NOMO-1 treated with dmso at 0.1 percent for 144 hours (cell line): ENCODE results near the gene GNPTAB.

Source experiments
- DNase-seq: peaks from one replicate; lab custom pipeline; 2025; ENCODE audit not compliant: unreplicated experiment; lab: John Stamatoyannopoulos, UW

Gene GNPTAB

DNA sequence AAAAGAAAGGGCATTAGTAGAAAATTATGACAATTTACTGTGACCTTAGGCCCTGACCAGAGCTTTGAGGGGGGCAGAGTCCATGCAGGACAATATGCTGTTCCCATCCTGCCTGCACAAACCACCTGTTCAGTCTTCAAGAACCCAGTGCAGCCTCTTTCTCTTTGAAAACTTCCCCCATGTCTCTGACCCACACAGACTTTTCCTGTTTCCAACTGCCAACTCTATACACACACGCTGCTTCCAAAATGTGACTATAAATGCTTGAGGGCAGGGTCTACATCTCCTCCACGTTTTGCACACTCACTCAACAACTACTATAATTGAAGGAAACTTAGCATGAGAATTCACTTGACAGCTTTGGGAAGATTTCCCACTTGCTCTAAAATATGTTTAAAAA lies 54.9 kb downstream of the GNPTAB start:
- DNase-seq, result no peak

DNA sequence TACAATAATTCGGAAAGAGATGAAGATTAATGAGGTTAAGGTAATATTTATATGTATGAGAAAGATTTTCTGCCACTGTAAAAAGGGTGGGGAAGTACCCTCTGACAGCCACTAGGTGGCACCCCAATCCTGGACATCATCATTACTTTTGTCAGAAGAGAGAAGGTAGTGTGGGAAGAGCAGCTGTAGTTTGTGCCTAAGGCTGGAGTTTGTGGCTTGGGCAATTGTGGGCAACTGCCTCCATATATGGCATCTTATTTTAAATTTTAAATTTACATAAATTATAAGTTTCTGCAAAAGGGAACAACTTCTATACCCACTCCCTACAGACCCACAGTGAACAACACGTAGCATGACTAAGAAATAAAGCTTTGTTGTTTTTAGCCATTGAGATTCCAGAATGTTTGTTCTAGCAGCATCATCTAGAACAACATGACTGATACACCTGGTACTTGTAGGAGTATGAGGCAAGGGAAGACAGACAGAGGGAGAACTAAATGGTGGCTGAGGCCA lies 57.1 kb downstream of the GNPTAB start:
- peak; percentile 80 for DNase-seq

DNA sequence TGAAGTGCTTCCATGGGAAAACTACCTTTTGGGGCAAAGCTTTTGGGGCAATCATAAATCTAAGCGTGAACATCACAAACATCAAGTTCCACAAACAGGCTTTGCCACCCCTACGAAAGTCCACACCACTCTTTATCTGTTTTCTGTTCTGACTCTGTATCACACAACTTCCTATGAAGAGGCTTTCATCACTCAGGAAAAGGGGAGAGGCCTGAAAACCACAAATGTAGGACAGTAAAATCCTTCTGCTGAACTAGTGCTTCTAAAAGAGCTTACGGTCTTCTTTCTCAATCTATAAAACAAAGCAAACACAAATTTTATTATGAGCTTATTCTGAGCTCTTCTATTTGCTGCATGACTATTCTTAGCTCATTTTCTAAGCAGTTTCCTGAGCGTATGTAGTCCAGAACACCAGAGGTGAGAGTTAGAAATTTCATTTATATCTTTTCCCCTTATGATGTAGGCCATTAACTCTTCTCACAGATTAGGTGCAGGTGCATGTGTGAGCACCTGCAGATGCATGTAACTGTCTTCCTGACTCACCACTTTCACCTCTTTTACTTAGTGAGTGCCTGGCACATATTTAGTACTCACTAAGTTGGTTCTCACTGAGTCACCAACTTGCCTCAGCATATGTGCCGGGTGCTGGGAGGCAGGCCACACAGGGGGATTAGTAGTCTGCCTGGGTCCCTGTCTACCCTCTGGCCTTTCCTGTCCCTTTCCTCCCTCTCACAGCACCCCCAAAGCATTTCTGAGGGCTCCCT lies 58.6 kb downstream of the GNPTAB start:
- peak; percentile 74 for DNase-seq

DNA sequence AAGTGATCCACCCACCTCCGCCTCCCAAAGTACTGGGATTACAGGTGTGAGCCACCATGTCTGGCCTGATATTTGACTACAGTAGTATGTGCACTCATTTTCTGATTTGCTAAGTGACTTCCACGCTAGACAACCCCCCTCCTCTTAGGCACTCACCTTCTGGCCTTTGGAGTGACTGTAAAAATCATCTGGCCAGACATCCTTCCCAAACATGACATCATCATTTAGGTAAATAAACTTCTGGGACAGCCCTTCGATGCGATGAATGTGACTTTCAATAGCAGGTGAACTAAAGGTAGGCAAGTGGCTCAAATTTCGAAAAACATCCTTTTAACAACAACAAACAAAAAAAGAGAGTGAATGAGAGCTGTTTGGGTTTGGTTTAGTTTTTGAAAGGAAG lies 60.9 kb downstream of the GNPTAB start:
- no peak for DNase-seq

DNA sequence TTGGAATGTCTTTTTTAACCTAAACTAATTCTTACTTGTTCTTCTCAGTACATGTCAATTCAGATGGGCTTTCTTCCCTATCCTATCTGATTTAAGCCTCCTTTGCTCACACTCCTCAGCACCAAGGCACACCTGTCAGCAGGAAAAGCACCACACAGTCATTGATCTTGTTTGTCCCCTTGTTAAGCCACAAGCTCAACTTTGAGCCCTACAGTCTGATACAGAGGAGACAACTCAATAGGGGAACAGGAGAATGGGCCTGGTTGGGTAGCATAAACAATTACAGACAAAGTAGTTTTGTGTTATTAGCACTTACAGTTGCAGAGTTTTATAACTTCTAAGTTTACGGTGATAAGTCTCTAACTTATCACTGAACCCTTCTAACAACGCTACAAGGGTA lies 62.0 kb downstream of the GNPTAB start:
- DNase-seq, result no peak

DNA sequence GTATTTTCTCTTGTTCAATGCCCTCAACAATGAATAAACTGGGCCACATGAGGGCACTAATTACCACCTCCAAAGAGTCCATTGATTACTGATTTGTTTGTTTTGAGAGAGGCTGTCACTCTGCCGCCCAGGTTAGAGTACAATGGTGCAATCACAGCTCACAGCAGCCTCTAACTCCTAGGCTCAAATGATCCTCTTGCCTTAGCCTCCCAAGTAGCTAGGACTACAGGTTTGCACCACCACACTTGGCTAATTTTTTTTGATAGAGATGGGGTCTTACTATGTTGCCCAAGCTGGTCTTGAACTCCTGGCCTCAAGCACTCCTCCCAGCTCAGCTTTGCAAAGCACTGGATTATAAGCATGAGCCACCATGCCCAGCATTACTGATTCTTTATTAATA lies 63.2 kb downstream of the GNPTAB start:
- no peak for DNase-seq

DNA sequence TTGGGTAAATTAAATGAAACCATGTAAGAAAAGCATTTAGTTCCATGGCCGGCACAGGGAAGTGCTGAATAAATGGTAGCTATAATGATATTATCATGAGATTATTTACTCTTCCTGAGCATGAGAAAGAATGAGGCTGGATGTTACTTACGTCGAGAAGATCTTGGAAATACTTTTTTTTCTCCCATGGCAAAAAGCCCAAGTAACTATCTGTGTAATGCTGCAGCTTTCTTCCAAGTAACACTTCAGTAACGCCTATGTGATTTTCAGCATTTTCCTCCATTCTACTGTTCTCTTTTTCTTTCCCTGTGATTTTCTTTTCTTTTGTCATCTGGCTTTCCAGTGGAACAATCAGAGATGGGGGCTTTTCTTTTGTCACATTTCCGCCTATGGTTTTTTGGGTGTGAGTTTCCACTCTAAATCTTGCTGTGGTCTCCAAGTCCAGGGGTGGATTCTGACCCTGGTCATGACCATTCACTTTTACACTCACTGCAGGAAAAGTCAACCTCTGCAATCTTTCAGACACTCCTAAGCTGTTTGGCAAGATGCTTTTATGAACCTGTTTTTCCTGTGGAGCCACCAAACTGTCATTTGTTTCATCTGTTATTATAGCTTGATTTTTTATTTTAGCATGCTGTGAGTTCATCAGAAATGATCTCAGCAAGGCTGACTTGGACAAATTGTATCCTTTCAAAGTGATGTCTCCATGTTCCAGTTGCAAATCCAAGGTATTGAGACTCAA lies 66.5 kb downstream of the GNPTAB start:
- no peak for DNase-seq

DNA sequence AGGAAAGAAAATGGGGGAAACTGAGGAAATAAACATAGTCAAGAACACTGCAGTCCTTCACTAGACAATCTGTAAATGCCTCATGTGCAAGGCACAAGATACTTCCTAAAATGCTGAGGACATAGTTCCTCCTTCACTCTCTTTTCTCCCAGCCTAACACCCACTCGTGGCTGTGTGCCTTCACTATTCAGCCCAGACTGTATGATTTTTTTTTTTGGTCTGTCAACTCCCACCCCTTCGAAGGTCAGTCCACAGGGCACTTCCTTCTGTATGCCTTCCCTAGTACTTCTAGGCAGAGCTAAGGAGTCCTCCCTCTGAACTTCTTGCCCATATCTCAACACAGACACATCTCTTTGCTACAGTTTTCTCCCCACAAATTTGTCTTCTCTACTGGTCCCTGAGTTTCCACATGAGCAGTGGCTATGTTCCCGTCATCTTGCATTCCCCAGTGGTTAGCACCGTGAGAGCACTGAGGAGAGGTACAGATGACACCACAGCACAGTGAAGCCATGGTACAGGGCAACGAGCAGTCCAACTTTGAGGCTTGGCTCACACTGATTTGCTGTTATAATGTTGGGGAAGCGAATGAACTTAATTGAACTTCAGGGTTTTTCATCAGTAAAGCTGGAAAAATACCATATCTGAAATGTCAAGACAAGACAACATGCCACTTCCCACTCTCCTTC lies 67.4 kb downstream of the GNPTAB start:
- DNase-seq, result no peak

DNA sequence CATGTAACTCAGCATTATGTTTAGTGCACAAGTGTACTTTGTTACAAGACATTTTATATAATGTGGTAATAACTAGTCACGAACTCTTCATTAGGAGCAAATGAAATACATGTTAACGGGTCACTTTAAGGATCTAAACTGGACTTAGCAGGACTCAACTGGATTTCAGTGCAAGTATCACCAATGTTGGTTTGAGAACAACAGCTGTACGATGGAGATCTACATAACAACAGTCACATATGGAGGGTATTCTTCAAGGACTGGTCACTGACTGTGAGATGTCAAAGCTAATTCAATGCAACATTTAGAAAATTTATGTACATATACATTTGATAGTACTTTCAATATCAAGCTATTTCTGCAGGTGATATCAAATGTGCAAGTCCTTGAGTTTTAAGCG lies 69.0 kb downstream of the GNPTAB start:
- no peak for DNase-seq

DNA sequence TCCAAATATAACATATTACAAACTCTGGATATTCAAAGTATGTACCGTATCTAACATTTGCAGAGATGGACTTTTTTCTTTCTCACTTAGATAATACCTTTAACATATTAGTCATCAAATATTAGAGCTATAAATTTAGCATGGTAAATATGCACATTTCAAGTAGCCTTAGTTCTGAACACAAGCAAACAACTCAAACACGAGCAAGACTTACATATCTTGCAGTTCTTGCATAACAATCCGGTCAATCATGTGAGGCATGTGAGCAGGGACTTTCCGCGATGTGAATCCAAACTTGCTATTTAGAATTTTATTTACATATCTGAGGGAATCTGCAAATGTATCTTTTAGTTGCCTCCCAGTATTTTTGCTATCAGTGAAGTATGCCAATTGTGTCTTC lies 69.4 kb downstream of the GNPTAB start:
- DNase-seq, result no peak

DNA sequence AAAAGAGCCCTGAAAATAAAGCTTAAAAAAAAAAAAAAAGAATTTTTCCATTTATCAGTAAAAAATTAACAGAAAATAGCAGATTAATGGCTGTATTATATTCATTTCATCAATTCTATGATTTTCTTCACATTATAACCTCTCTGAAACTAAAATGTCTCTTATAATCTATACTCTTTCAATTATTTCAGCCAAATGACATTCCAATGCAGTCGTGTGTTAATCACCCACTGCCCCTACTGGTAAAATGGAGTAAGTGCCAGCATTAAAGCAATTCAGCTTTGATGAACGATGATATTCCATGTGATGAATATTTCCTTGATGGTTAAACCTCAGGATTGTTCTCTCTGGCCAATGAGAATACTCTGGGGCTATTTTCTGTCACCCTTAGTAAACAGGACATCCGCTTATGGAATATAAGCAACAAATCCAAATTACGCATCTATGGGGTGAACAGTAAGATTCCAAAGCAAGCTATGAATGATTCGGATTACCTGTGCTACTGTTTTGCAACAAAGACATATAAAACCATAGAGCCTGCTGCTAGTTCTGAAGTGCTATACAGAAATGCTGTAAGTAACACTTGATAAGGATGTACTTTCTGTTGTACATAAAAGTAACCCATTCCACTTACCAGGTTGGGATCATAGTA lies 71.2 kb downstream of the GNPTAB start:
- DNase-seq, result no peak

DNA sequence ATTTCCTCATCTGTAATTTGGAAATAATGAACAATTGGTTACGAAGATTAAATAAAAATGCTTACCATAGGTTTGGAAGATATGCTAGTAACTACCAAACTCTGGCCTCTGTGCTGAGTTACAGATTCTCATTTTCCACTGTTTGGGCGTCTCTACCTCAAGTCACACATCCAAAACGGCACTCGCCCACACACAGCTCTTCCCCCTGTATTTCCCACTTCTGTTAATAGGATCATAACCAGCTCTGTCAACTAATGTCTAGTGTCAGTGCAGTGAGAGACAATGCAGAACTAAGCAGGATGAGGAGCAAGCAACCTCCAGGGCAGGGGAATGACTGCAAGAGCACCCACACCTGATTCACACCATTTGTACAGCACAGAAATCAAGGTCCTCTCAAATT lies 80.6 kb downstream of the GNPTAB start:
- DNase-seq, result no peak

DNA sequence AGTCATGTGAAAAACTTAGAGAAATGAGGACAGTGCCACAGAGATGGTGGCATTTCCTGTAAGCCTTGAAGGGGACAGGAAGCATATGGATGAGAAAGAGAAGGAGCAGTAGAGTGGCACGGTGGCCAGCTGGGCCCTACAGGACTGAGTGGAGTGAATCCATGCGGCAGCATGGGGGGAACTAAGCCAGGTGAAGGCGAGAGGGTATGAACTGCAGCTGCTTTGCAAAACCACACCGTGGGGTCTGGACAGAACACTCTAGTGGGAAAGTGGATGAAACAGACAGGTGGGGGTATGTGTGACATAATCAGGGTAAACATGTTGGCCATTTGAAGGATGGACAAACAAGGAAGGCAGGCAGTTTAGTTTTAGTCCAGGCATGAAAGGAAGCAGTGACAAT lies 81.1 kb downstream of the GNPTAB start:
- no peak for DNase-seq

DNA sequence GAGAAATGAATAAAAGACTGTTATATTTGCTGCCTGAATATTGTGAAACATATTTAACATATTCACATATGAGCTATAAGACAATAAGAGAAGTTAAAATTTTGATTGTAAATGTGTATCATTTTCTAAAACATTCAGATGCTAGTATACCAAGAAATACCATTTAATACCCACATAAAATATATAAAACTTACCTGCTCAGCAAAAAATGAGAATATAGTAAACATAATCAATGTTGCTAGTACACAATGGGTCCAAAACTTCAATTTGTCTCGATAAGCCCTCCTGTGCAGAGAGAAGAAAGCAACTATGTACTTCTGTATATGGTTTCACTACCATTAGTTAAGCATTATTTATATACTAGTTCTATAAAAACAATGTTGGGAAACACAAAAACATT lies 81.9 kb downstream of the GNPTAB start:
- no peak for DNase-seq

DNA sequence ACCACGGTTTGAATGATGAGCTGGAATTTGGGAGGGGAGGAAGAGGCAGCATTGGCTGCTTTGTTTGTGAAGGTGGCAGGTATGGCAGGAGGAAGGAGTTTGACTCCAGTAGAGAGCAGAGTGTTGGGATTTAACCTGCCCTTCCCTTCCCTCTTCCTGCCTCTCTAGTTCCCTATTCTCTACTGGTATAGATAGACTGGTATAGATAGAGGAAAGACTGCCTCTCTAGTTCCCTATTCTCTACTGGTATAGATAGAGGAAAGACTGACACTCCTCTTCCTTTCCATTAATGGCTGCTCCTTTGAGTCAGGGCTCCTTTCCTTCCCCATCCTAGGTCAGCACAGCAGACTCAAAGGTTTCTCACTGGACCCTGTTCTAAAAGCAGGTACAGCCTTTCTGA lies 83.1 kb downstream of the GNPTAB start:
- no peak for DNase-seq

DNA sequence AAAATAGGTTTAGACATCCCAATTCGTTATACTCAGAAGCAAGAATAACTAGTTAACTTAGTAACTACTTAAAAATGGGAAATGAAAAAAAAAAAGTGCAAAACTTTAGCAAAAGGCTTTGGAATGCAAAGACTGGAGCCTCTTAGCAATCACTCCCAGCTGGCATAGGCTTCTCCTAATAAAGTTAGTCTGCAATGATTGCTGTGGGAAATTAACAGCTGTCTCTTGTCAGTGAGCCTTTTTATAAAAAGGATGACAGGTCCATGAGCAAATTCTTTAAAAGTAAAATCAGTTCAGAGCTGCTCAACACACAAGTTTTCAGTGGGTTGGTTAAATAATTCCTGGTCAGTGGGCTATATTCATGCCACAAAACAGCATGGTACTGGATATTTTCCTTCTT lies 84.1 kb downstream of the GNPTAB start:
- no peak for DNase-seq

DNA sequence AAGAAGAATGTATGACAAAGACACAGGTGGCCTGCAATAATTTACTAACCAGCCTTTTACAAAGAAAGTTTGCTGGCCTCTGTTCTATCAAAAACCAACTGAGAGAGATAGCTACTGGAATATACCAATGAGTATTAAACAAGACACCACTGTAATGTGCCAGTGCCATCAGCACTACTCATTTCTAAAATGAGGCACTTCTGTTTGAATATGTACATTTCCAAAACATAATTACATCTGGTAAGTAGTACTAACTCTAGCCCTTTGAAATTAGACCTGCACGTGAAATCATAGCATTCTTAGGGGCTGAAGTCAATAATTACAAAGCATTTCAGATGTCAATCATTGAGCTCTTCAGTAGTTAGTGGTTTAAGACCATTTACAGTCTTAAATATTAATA lies 84.6 kb downstream of the GNPTAB start:
- no peak for DNase-seq

DNA sequence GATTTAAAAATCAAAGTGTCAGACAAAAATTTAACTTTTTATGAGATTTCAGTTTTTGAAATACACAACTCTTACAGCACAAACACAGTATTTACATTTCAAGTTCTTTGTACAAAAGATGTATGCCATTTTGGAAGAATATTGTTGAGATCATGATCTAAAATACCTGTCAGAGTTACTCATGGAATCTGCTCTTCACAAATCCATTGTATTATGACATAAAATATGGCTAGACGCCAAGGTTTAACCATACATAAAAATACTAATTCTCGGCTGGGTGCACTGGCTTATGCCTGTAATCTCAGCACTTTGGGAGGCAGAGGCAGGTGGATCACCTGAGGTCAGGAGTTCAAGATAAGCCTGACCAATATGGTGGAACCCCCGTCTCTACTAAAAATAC lies 85.3 kb downstream of the GNPTAB start:
- no peak for DNase-seq

DNA sequence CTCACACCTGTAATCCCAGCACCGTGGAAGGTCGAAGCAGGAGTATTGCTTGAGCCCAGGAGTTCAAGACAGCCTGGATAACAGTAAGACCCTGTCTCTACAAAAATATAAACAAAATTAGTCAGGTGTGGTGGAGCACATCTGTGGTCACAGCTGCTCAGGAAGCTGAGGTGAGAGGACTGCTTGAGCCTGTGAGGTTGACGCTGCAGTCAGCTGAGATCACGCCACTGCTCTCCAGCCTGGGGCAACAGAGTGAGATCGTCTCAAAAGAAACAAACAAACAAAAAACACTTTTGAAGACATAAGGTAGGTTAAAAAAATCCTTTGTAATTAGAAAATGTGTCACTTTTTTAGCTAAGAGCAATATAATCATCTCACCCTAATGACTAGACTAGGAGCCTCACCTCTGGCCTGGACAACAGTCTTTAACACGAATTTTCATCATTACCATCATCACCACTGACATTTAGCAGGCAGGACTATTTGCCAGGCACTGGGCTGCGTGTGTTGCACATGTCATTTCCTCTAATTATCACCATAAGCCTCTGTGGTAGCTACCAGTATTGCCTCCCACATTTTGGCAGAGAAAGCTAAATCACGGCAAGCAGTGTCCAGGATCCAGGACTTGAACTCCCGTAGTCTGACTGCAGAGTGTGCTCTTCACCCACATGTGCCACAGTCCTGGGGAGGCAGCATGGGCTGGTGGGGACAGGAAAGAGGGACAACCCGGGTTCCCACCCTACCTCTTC lies 86.9 kb downstream of the GNPTAB start:
- no peak for DNase-seq

DNA sequence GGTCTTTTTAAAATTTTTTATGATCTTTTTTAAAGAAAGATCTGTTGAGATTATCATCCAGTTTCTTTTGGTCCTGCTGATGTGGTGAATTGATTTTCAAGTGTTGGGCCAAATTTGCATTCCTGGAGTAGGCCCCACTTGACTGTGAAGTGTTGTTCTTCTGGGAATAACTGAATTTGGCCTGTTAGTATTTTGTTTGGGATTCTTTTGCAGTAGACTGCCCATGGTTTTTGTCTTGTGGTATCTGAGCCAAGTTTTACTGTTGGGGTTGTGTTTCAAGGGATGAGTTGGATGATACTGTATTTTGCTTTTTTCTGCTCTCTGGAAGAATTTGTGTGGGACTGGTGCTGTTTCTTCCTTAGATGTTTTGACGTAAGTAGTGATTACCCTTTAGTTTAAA lies 87.5 kb downstream of the GNPTAB start:
- DNase-seq, result no peak

DNA sequence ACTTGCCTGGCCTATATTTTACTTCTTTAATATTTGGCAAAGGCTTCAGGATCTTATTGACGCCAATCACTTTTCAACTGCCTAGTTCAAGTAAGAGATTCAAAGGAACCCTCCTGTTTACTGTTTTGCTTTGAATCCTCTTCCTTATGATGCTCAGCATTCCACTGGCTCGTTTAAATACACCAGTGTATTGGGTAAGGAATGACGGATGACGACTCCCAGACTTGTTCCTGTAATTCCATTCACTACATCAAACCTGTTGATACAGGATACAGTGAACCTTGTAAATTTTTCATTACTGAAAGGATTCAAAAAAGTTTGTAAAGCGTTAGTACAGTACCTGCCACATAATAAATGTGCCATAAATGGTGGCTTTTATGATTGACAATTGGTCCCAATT lies 89.8 kb downstream of the GNPTAB start:
- DNase-seq, result no peak
